ENCODE data around the gene ADRA2A. TPM values are rescaled to one million over a fixed set of nuclear protein-coding genes. Genes with fewer than 3 reads are reported as not detected.

The ADRA2A gene
- total RNA-seq, 1 donor from 2014 or later = not detected

- TF ChIP-seq, protein P1, sequence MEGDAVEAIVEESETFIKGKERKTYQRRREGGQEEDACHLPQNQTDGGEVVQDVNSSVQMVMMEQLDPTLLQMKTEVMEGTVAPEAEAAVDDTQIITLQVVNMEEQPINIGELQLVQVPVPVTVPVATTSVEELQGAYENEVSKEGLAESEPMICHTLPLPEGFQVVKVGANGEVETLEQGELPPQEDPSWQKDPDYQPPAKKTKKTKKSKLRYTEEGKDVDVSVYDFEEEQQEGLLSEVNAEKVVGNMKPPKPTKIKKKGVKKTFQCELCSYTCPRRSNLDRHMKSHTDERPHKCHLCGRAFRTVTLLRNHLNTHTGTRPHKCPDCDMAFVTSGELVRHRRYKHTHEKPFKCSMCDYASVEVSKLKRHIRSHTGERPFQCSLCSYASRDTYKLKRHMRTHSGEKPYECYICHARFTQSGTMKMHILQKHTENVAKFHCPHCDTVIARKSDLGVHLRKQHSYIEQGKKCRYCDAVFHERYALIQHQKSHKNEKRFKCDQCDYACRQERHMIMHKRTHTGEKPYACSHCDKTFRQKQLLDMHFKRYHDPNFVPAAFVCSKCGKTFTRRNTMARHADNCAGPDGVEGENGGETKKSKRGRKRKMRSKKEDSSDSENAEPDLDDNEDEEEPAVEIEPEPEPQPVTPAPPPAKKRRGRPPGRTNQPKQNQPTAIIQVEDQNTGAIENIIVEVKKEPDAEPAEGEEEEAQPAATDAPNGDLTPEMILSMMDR (IDR thresholded peaks at IDR 0.05; ENCODE audit: insufficient read depth, low read length, poor library complexity, severe bottlenecking) = no peak
- H3K36me3 ChIP-seq (ENCODE audit: control insufficient read depth, insufficient read depth, low read length) = no peaks in the 10 kb centered on the region
- no peak overlapping the region for H3K4me3 ChIP-seq (ENCODE audit: low read depth, low read length)
- no peak for DNase-seq (ENCODE audit: low read depth)
- no peaks in the 10 kb centered on the region for H3K27me3 ChIP-seq (ENCODE audit: control insufficient read depth, insufficient read depth, low read length)
Observed at GRCh38 chr10:111103196-111103840, 26.5 kb downstream of the ADRA2A start.

DNA sequence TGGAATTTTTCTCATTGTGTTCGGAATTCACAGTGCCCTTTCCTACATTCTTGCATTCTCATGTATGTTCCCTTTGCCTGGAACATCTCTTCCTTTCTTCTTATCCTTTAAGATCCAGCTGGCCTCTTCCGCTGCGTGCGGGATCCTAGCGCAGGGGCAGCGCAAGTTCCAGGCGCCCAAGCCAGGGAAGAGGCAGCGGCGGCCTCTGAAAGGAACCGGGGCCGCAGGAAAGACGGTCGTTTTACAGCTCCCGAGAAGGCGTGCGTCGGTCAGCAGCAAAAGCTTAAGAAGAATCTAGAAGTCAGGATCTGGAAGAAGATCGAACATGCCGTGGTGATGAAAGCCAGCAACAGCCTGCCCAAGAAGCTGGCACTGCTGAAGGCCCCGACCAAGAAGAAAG is 28.0 kb downstream of the ADRA2A start:
- Histone ChIP-seq H3K36me3 (ENCODE audit: control insufficient read depth, insufficient read depth, low read length) (no peaks in the 10 kb centered on the region), H3K4me3 (ENCODE audit: low read depth, low read length) (no peak overlapping the region), H3K27me3 (ENCODE audit: control insufficient read depth, insufficient read depth, low read length) (no peaks in the 10 kb centered on the region)
- TF ChIP-seq, protein P1 (IDR thresholded peaks at IDR 0.05; ENCODE audit: insufficient read depth, low read length, poor library complexity, severe bottlenecking) = no peak
- DNase-seq (ENCODE audit: low read depth) = no peak

GRCh38 chr10:111106081-111106480 is 29.3 kb downstream of the ADRA2A start:
- TF ChIP-seq, protein P1 (IDR thresholded peaks at IDR 0.05; ENCODE audit: insufficient read depth, low read length, poor library complexity, severe bottlenecking) = no peak
- H3K27me3 ChIP-seq (ENCODE audit: control insufficient read depth, insufficient read depth, low read length) = no peaks in the 10 kb centered on the region
- no peaks in the 10 kb centered on the region for H3K36me3 ChIP-seq (ENCODE audit: control insufficient read depth, insufficient read depth, low read length)

DNA sequence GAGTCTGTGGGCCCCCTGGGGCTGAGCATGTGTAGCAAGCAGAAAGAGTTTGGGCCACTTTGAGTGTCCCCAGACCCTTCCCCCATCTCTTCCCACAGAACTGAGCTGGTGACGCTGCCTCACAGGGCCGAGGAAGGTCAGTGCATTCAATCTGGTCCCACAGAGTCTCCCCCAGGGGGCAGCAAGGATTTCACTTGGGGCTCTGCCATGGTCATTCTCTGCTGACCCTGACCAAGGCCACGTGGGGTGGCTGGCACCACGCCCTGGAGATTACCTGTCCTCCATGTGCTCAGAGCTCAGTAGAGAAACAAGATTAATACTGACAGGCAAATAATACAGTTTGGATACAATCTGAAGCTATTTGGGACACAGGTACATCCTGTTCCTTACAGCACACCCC is 30.2 kb downstream of the ADRA2A start:
- Histone ChIP-seq H3K4me3 (ENCODE audit: low read depth, low read length) (no peak overlapping the region), H3K36me3 (ENCODE audit: control insufficient read depth, insufficient read depth, low read length) (no peaks in the 10 kb centered on the region), H3K27me3 (ENCODE audit: control insufficient read depth, insufficient read depth, low read length) (no peaks in the 10 kb centered on the region)
- DNase-seq (ENCODE audit: low read depth) = no peak
- TF ChIP-seq, protein P1 (IDR thresholded peaks at IDR 0.05; ENCODE audit: insufficient read depth, low read length, poor library complexity, severe bottlenecking) = no peak

More at GRCh38 chr10:111106081-111106480, 29.3 kb downstream of the ADRA2A start:
- DNase-seq (ENCODE audit: low read depth) = no peak
- no peak overlapping the region for H3K4me3 ChIP-seq (ENCODE audit: low read depth, low read length)

DNA sequence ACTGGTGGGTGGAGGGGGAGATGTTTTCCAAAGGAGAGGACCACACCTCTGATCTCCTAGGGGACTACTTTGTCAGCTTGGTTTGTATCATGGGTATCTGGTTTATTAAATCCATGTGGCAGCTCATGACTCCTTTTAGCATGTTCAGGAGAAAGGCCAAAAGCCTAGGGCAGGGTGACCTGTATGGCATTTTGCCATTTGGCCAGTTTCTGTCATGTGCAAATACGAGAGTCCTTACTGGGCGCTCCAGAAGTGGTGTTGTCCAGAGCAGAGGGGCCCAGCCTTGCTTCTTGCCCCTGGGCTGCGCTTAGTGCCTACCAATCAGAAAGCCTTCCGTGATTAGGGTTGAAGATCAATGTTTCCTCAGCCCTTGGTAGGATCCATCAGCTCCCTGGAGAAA is 31.0 kb downstream of the ADRA2A start:
- TF ChIP-seq, protein P1 (IDR thresholded peaks at IDR 0.05; ENCODE audit: insufficient read depth, low read length, poor library complexity, severe bottlenecking) = no peak
- H3K4me3 ChIP-seq (ENCODE audit: low read depth, low read length) = no peak overlapping the region
- H3K36me3 ChIP-seq (ENCODE audit: control insufficient read depth, insufficient read depth, low read length) = no peaks in the 10 kb centered on the region
- H3K27me3 ChIP-seq (ENCODE audit: control insufficient read depth, insufficient read depth, low read length) = no peaks in the 10 kb centered on the region
- DNase-seq (ENCODE audit: low read depth) = no peak

GRCh38 chr10:111108441-111108840 is 31.6 kb downstream of the ADRA2A start:
- TF ChIP-seq, protein P1 (IDR thresholded peaks at IDR 0.05; ENCODE audit: insufficient read depth, low read length, poor library complexity, severe bottlenecking) = no peak
- no peak overlapping the region for H3K4me3 ChIP-seq (ENCODE audit: low read depth, low read length)
- no peaks in the 10 kb centered on the region for H3K36me3 ChIP-seq (ENCODE audit: control insufficient read depth, insufficient read depth, low read length)
- DNase-seq (ENCODE audit: low read depth) = no peak
- no peaks in the 10 kb centered on the region for H3K27me3 ChIP-seq (ENCODE audit: control insufficient read depth, insufficient read depth, low read length)

Data from kidney epithelial cell (primary cell).